WERI-Rb-1 (cell line): ENCODE data around the gene NRG3.

Experiments
- DNase-seq: peaks from one replicate; pipeline ENCODE4 v3.0.0-alpha.2; 2020
- H3K27ac ChIP-seq: fragments of 250-450 bp; sonication (Bioruptor Pico); 2 replicates; pipeline ENCODE4 v1.5.1; 2020; ENCODE audit warnings: mild to moderate bottlenecking, moderate library complexity
- H3K27me3 ChIP-seq: fragments of 250-450 bp; sonication (Bioruptor Pico); 2 replicates; pipeline ENCODE4 v1.5.1; 2021; ENCODE audit warnings: mild to moderate bottlenecking, low read depth, moderate library complexity; ENCODE audit not compliant: insufficient read depth, severe bottlenecking
- H3K36me3 ChIP-seq: fragments of 250-450 bp; sonication (Bioruptor Pico); 2 replicates; pipeline ENCODE4 v1.5.1; 2020; ENCODE audit warnings: mild to moderate bottlenecking, moderate library complexity
- H3K4me3 ChIP-seq: 2 replicates; pipeline ENCODE4 v1.5.1; 2011; ENCODE audit warnings: low read depth, mild to moderate bottlenecking, control low read depth, low read length
- H3K9me3 ChIP-seq: fragments of 250-450 bp; sonication (Bioruptor Pico); 2 replicates; pipeline ENCODE4 v1.5.1; 2021; ENCODE audit warnings: mild to moderate bottlenecking, moderate library complexity; ENCODE audit not compliant: severe bottlenecking
- TF ChIP-seq, protein P1 (sequence below): IDR thresholded peaks from 2 replicates; pipeline ENCODE4 v1.5.1; 2011; ENCODE audit warnings: low read depth, mild to moderate bottlenecking, control low read depth, inconsistent platforms, low read length

Gene NRG3

DNA sequence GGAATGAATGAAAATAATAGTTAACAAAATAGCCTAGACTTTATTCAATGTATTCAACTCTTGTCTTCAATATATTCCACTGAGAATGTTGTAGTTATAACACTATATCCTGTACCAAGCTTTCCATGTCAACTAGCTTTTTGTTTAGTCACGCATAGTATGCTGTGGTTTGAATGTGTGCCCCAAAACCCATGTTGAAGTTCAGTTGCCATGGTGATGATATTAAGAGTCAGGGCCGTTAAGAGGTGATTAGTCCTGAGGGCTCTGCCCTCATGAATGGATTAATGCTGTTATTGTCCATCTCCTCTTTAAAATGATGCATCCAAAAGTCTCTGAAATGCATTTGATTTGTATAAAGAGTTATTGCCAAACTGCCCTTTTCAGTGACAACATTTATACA lies 887.6 kb downstream of the NRG3 start:
- no peak for DNase-seq
- no peaks in the 10 kb centered on the region for H3K36me3 ChIP-seq
- no peaks in the 10 kb centered on the region for H3K27me3 ChIP-seq
- no peaks in the 10 kb centered on the region for H3K9me3 ChIP-seq
- no peak overlapping the region for H3K27ac ChIP-seq
- no peak overlapping the region for H3K4me3 ChIP-seq
- TF ChIP-seq, protein P1, sequence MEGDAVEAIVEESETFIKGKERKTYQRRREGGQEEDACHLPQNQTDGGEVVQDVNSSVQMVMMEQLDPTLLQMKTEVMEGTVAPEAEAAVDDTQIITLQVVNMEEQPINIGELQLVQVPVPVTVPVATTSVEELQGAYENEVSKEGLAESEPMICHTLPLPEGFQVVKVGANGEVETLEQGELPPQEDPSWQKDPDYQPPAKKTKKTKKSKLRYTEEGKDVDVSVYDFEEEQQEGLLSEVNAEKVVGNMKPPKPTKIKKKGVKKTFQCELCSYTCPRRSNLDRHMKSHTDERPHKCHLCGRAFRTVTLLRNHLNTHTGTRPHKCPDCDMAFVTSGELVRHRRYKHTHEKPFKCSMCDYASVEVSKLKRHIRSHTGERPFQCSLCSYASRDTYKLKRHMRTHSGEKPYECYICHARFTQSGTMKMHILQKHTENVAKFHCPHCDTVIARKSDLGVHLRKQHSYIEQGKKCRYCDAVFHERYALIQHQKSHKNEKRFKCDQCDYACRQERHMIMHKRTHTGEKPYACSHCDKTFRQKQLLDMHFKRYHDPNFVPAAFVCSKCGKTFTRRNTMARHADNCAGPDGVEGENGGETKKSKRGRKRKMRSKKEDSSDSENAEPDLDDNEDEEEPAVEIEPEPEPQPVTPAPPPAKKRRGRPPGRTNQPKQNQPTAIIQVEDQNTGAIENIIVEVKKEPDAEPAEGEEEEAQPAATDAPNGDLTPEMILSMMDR: no peak

DNA sequence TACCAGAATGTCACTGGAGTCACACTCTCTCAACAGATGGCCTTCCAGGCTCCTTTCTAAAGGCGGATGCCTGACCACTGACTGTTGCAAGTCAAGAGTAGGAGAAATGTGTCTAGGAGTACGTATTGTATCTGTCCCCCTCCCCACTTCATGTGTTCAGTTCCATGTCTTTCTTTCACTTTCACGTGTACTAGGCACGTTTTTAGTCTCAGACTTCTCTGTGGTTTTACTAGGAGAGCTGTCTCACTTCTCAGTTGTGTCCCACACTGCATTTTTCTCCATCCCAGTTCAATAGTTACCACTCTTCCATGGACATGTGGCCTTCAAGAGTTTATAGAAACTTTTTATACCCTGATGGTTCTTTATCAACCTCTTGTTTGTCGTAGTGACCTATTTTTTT lies 893.0 kb downstream of the NRG3 start:
- no peak overlapping the region for H3K27ac ChIP-seq
- no peak for DNase-seq
- H3K36me3 ChIP-seq: no peaks in the 10 kb centered on the region
- H3K4me3 ChIP-seq: no peak overlapping the region
- TF ChIP-seq, protein P1: no peak
- no peaks in the 10 kb centered on the region for H3K27me3 ChIP-seq
- H3K9me3 ChIP-seq: no peaks in the 10 kb centered on the region

DNA sequence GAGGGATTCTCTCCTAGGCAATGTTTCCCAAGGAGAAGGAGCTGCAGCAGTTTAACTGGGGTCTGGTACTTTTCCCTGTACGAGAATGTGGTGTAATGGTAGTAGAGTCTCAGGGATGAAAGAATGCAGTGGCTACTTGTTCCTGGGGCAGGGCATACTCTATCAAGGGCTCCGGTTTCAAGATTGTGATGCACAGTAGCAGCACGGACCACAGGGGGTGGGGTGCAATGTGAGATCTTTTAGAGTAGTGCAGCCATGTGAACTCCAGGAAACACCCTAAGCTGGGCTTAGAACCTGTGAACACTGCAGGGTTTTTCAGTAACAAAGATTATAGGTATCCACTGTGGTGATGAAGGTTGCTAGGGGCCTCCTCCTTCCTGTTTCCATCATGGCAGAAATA lies 903.9 kb downstream of the NRG3 start:
- Histone ChIP-seq H3K9me3 (no peaks in the 10 kb centered on the region), H3K27me3 (no peaks in the 10 kb centered on the region), H3K36me3 (no peaks in the 10 kb centered on the region), H3K27ac (no peak overlapping the region), H3K4me3 (no peak overlapping the region)
- TF ChIP-seq, protein P1: no peak
- no peak for DNase-seq

DNA sequence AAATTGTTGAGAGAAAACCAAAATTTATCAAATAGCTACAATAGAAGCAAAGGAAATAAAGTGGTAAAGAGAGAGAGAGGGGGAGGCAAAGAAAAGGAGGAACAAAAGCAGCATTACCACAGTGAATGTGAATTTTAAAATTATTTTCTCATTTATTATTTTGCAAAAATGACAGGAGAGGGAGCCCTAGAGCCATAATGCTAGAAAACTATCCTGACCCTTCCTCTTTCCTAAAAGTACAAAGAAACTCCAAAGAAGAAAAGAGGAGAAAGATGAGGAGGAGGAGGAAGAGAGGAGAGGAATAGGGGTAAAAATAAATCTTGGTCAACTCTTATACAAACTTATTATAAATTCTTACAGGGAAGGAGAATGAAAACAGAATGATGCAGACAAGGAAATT lies 921.5 kb downstream of the NRG3 start:
- TF ChIP-seq, protein P1: peak; percentile 12; the same call in 1 of the 2 replicates
- Histone ChIP-seq H3K27ac (no peak overlapping the region), H3K9me3 (no peaks in the 10 kb centered on the region), H3K27me3 (no peaks in the 10 kb centered on the region), H3K4me3 (no peak overlapping the region), H3K36me3 (no peaks in the 10 kb centered on the region)
- no peak for DNase-seq

DNA sequence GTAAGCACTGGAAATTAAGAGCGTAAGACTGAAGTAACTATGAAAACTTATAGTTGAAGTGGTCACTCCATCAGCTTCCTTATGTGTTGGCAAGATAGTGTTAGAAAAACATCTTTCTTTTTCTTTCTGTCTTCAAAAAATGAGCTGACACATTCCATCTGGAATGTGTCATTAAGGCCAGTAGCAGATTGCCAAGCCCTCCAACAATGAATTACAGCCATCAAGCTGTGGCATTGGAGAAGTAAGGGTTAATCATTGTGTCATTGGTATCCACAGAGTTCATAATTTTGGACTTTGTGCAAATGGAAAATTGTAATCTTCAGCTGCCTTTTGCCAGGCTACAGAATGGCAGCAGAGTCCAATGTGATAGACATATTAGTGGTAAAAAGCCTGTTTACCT lies 926.3 kb downstream of the NRG3 start:
- Histone ChIP-seq H3K36me3 (no peaks in the 10 kb centered on the region), H3K27me3 (no peaks in the 10 kb centered on the region), H3K4me3 (no peak overlapping the region), H3K9me3 (no peaks in the 10 kb centered on the region), H3K27ac (no peak overlapping the region)
- no peak for DNase-seq
- TF ChIP-seq, protein P1: no peak

DNA sequence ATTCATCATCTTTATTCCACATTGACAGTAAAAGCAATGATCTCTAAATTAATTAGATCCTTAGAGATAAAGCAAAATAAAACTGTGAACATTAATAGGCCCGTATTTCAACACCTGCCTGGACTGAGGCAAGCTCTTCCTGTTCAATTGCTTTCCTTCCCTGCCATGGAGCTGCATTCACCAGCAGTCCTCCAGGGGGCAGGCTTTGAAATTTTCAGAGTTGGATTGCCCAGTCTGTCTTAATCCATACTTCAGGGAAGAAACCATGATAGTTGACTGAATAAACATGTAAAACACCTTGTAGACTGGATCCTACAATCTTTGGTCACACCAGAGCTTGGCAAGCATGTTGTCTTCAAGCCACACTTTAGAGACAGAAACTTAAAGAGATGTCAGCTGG lies 936.6 kb downstream of the NRG3 start:
- H3K36me3 ChIP-seq: no peaks in the 10 kb centered on the region
- TF ChIP-seq, protein P1: peak; percentile 63
- H3K27ac ChIP-seq: no peak overlapping the region
- DNase-seq: peak; percentile 46
- no peaks in the 10 kb centered on the region for H3K9me3 ChIP-seq
- no peaks in the 10 kb centered on the region for H3K27me3 ChIP-seq
- no peak overlapping the region for H3K4me3 ChIP-seq
